ENCODE results near the gene GADD45B.
"Not testable (repeated sequence)": the region's sequence is repeated elsewhere in the genome, so short reads cannot be mapped to it uniquely, and the experiment has no call there.

GADD45B gene

GRCh38 chr19:2455851-2456570, 19.9 kb upstream of the GADD45B start:
- Mint-ChIP-seq H3K4me1 (ENCODE audit: low read depth) (peaks cover 15% of the 10 kb centered on the region), H3K27ac (peak overlapping the region; percentile 73), H3K36me3 (no peaks in the 10 kb centered on the region), H3K27me3 (no peaks in the 10 kb centered on the region), H3K9me3 (ENCODE audit: low read depth) (no peaks in the 10 kb centered on the region), H3K4me3 (peak overlapping the region; percentile 83)

- peaks cover 21% of the 10 kb centered on the region for H3K4me1 Mint-ChIP-seq (ENCODE audit: low read depth)
- H3K27me3 Mint-ChIP-seq: no peaks in the 10 kb centered on the region
- no peaks in the 10 kb centered on the region for H3K9me3 Mint-ChIP-seq (ENCODE audit: low read depth)
- no peaks in the 10 kb centered on the region for H3K36me3 Mint-ChIP-seq
- H3K4me3 Mint-ChIP-seq: peak overlapping the region; percentile 89
- H3K27ac Mint-ChIP-seq: no peak overlapping the region
Observed at GRCh38 chr19:2457394-2458037, 18.4 kb upstream of the GADD45B start.

GRCh38 chr19:2458054-2458453, 17.9 kb upstream of the GADD45B start:
- H3K9me3 Mint-ChIP-seq (ENCODE audit: low read depth): no peaks in the 10 kb centered on the region
- H3K27me3 Mint-ChIP-seq: no peaks in the 10 kb centered on the region
- H3K36me3 Mint-ChIP-seq: no peaks in the 10 kb centered on the region
- H3K4me1 Mint-ChIP-seq (ENCODE audit: low read depth): peaks cover 21% of the 10 kb centered on the region
- H3K4me3 Mint-ChIP-seq: no peak overlapping the region
- H3K27ac Mint-ChIP-seq: no peak overlapping the region

- not testable (repeated sequence) for H3K9me3 Mint-ChIP-seq (ENCODE audit: low read depth); H3K4me3 Mint-ChIP-seq; H3K27ac Mint-ChIP-seq
Observed at GRCh38 chr19:2458776-2459175, 17.2 kb upstream of the GADD45B start.

GRCh38 chr19:2460245-2460644, 15.7 kb upstream of the GADD45B start:
- no peaks in the 10 kb centered on the region for H3K9me3 Mint-ChIP-seq (ENCODE audit: low read depth)
- H3K36me3 Mint-ChIP-seq: no peaks in the 10 kb centered on the region
- no peaks in the 10 kb centered on the region for H3K27me3 Mint-ChIP-seq
- H3K4me3 Mint-ChIP-seq: no peak overlapping the region
- peaks cover 15% of the 10 kb centered on the region for H3K4me1 Mint-ChIP-seq (ENCODE audit: low read depth)
- no peak overlapping the region for H3K27ac Mint-ChIP-seq

More at GRCh38 chr19:2458776-2459175, 17.2 kb upstream of the GADD45B start:
- H3K27me3 Mint-ChIP-seq, H3K36me3 Mint-ChIP-seq: not testable (repeated sequence)
- peaks cover 21% of the 10 kb centered on the region for H3K4me1 Mint-ChIP-seq (ENCODE audit: low read depth)

- peaks cover 12% of the 10 kb centered on the region for H3K4me1 Mint-ChIP-seq (ENCODE audit: low read depth)
- peak overlapping the region; percentile 78 for H3K4me3 Mint-ChIP-seq
- H3K36me3 Mint-ChIP-seq: no peaks in the 10 kb centered on the region
- H3K27me3 Mint-ChIP-seq: no peaks in the 10 kb centered on the region
- no peaks in the 10 kb centered on the region for H3K9me3 Mint-ChIP-seq (ENCODE audit: low read depth)
- no peak overlapping the region for H3K27ac Mint-ChIP-seq
Observed at GRCh38 chr19:2461751-2462634, 13.9 kb upstream of the GADD45B start.

- Mint-ChIP-seq H3K27me3 (no peaks in the 10 kb centered on the region), H3K4me1 (ENCODE audit: low read depth) (peaks cover 8% of the 10 kb centered on the region), H3K27ac (no peak overlapping the region), H3K9me3 (ENCODE audit: low read depth) (no peaks in the 10 kb centered on the region), H3K36me3 (no peaks in the 10 kb centered on the region), H3K4me3 (no peak overlapping the region)
Observed at GRCh38 chr19:2462635-2463421, 13.1 kb upstream of the GADD45B start.

- H3K27me3 Mint-ChIP-seq; H3K4me1 Mint-ChIP-seq (ENCODE audit: low read depth); H3K27ac Mint-ChIP-seq; H3K9me3 Mint-ChIP-seq (ENCODE audit: low read depth); H3K4me3 Mint-ChIP-seq; H3K36me3 Mint-ChIP-seq: not testable (repeated sequence)
Observed at GRCh38 chr19:2463694-2464093, 12.2 kb upstream of the GADD45B start.

GRCh38 chr19:2464389-2464788, 11.5 kb upstream of the GADD45B start:
- Mint-ChIP-seq H3K4me3 (no peak overlapping the region), H3K4me1 (ENCODE audit: low read depth) (peaks cover 11% of the 10 kb centered on the region), H3K36me3 (no peaks in the 10 kb centered on the region), H3K27me3 (no peaks in the 10 kb centered on the region), H3K27ac (no peak overlapping the region), H3K9me3 (ENCODE audit: low read depth) (no peaks in the 10 kb centered on the region)

- Mint-ChIP-seq H3K4me1 (ENCODE audit: low read depth) (peaks cover 8% of the 10 kb centered on the region), H3K27ac (no peak overlapping the region), H3K9me3 (ENCODE audit: low read depth) (no peaks in the 10 kb centered on the region), H3K36me3 (no peaks in the 10 kb centered on the region), H3K4me3 (no peak overlapping the region), H3K27me3 (no peaks in the 10 kb centered on the region)
Observed at GRCh38 chr19:2468596-2468995, 7.3 kb upstream of the GADD45B start.

GRCh38 chr19:2469102-2469914, 6.6 kb upstream of the GADD45B start:
- H3K36me3 Mint-ChIP-seq: no peaks in the 10 kb centered on the region
- H3K27me3 Mint-ChIP-seq: no peaks in the 10 kb centered on the region
- H3K9me3 Mint-ChIP-seq (ENCODE audit: low read depth): no peaks in the 10 kb centered on the region
- H3K27ac Mint-ChIP-seq: no peak overlapping the region
- H3K4me3 Mint-ChIP-seq: peak overlapping the region; percentile 46
- peaks cover 11% of the 10 kb centered on the region for H3K4me1 Mint-ChIP-seq (ENCODE audit: low read depth)

- peaks cover 13% of the 10 kb centered on the region for H3K4me1 Mint-ChIP-seq (ENCODE audit: low read depth)
- H3K27ac Mint-ChIP-seq; H3K36me3 Mint-ChIP-seq; H3K9me3 Mint-ChIP-seq (ENCODE audit: low read depth); H3K4me3 Mint-ChIP-seq; H3K27me3 Mint-ChIP-seq: not testable (repeated sequence)
Observed at GRCh38 chr19:2469915-2470200, 6.1 kb upstream of the GADD45B start.

GRCh38 chr19:2474232-2475017, 1.5 kb upstream of the GADD45B start:
- Mint-ChIP-seq H3K27ac (peak overlapping the region; percentile 86), H3K4me3 (peak overlapping the region; percentile 85), H3K4me1 (ENCODE audit: low read depth) (peaks cover 24% of the 10 kb centered on the region), H3K36me3 (peaks cover 6% of the 10 kb centered on the region), H3K27me3 (no peaks in the 10 kb centered on the region), H3K9me3 (ENCODE audit: low read depth) (no peaks in the 10 kb centered on the region)

Measured in activated naive CD8-positive, alpha-beta T cell (primary cell).